ENCODE results near the gene SKIDA1. TPM values are rescaled to one million over a fixed set of nuclear protein-coding genes. Genes with fewer than 3 reads are reported as not detected.
"Not testable (repeated sequence)": the region's sequence is repeated elsewhere in the genome, so short reads cannot be mapped to it uniquely, and the experiment has no call there.

SKIDA1 gene
- under 1 TPM; 0.39 to 0.73 TPM for total RNA-seq
- polyA plus RNA-seq = under 1 TPM; 0.13 to 0.94 TPM

DNA sequence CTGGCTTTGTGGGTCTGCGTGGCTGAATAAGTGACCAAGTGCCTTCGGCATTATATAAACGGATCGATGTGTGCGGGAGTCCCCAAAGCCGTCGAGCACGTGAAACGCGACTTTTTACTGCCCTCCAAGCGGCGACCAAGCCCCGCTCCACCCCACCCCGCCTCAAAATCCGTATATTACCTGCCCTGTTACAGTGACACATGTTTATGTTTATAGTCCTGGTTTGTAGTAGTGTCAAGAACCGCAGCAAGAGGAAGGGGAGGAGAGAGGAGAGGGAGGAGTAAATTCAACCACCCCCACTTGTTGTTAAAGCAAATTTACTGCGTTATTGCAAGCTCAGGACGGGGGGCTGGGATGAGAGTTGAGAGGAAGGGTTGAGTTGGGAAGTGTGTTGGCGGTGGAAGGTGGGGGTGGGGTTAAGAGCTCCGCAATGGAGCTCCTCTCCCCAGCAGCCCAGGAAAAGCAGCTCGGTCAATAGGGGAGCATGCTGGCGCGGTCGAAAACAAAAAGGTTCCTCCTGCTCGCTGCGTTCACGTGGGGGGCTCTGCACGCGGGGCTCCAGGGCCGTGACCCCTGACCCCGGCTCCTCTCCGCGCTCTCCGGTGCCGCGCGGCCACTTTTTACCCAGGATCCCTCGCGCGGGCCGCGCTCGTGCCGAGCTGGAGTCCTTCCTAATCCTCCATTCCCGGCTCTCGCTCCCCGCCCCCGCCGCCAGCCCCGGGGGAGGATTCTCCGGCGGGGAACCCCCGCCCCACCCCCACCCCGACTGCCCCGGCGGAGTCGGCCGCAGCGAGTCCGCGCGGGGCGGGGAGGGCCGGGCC, at the start of gene SKIDA1:
SKIDA1 (minus strand) TSS at position 316 of the 821 bp plus-strand sequence. CDS start 7,860 bp downstream, outside the sequence.
- POLR2A ChIA-PET (ENCODE audit: partially characterized antibody) = interaction anchor here (0.5 to 5.7 kb wide), 17 partner anchors 7 to 1089 kb away, joined by 3 to 57 read pairs (median 4); partner anchors contain the start of genes COMMD3, DNAJC1 and MLLT10

DNA sequence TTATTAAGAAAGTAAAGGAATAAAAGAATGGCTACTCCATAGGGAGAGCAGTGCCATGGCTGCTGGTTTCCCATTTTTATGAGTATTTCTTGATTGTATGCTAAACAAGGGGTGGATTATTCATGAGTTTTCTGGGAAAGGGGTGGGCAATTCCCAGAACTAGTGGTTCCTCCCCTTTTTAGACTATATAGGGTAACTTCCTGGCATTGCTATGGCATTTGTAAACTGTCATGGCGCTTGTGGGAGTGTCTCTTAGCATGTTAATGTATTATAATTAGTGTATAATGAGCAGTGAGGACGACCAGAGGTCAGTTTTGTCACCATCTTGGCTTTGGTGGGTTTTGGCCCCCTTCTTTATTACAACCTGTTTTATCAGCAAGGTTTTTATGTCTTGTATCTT, 49.0 kb upstream of the SKIDA1 start:
- POLR2A ChIA-PET (ENCODE audit: partially characterized antibody); H3K4me3 ChIP-seq (ENCODE audit: low read length in 2 of 2); H3K9me3 ChIP-seq (ENCODE audit: control insufficient read depth in 1 of 2, low read length in 2 of 2); H3K27ac ChIP-seq (ENCODE audit: low read depth, low read length); CTCF ChIA-PET (ENCODE audit: partially characterized antibody); H3K9me3 Mint-ChIP-seq; H3K4me3 Mint-ChIP-seq; H3K27ac Mint-ChIP-seq; H3K27me3 Mint-ChIP-seq; intact Hi-C loops (cut with micrococcal nuclease); H3K36me3 ChIP-seq (ENCODE audit: insufficient read depth, low read length); DNase-seq; H3K27me3 ChIP-seq (ENCODE audit: insufficient read depth, low read length): not testable (repeated sequence)
- H3K36me3 Mint-ChIP-seq = peaks cover 37 to 44% of the 10 kb centered on the region in 2 donors
- peaks cover 45 to 58% (median 51%) of the 10 kb centered on the region in 4 donors for H3K4me1 Mint-ChIP-seq
- peaks cover 27% of the 10 kb centered on the region for H3K4me1 ChIP-seq (ENCODE audit: insufficient read depth, low read length)

More for the DNA sequence above, at the start of gene SKIDA1:
- H3K4me1 ChIP-seq (ENCODE audit: insufficient read depth, low read length) = peaks cover 23% of the 10 kb centered on the region
- Mint-ChIP-seq H3K4me1 (peaks cover 9 to 36% (median 21%) of the 10 kb centered on the region in 4 donors), H3K36me3 (peaks cover 0 to 7% of the 10 kb centered on the region in 2 donors), H3K27me3 (peaks cover 9 to 12% of the 10 kb centered on the region in 2 donors), H3K9me3 (peaks cover 0 to 2% (median 0%) of the 10 kb centered on the region in 8 donors), H3K4me3 (peak within 1 kb of the TSS; percentile 93 to 99 (median 96)), H3K27ac (peak within 1 kb of the TSS; percentile 84 to 98 (median 98))
- H3K27ac ChIP-seq (ENCODE audit: low read depth, low read length) = peak within 1 kb of the TSS; percentile 63
- DNase-seq = peak; percentile 69 to 81 (median 75)
- intact Hi-C loops (cut with micrococcal nuclease) = loop anchor here (1.0 to 10.0 kb wide), 5 partner anchors 8 to 1139 kb away; partner anchors contain the start of genes DNAJC1 and MLLT10
- H3K9me3 ChIP-seq (ENCODE audit: control insufficient read depth in 1 of 2, low read length in 2 of 2) = no peaks in the 10 kb centered on the region
- H3K4me3 ChIP-seq (ENCODE audit: low read length in 2 of 2) = peak within 1 kb of the TSS; percentile 55 to 78
- CTCF ChIA-PET (ENCODE audit: partially characterized antibody) = interaction anchor here (1.2 to 1.5 kb wide), 3 partner anchors 29 to 478 kb away, joined by 3 to 5 read pairs (median 5); partner anchors contain the start of gene DNAJC1
- H3K36me3 ChIP-seq (ENCODE audit: insufficient read depth, low read length) = no peaks in the 10 kb centered on the region
- H3K27me3 ChIP-seq (ENCODE audit: insufficient read depth, low read length) = peaks cover 7% of the 10 kb centered on the region

DNA sequence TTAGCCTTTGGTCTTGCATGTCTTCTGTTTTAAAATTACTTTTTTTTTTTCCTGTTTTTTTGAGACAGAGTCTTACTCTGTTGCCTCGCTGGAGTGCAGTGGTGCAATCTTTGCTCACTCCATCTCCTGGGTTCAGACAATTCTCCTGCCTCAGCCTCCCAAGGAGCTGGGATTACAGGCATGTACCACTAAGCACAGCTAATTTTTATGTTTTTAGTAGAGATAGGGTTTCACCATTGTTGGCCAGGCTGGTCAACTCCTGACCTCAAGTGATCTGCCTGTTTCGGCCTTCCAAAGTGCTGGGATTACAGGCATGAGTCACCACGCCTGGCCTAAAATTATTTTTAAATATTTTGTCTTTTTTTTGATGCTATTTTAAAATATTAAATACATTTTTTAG, 47.1 kb upstream of the SKIDA1 start:
- Histone ChIP-seq H3K4me1 (ENCODE audit: insufficient read depth, low read length) (peaks cover 31% of the 10 kb centered on the region), H3K4me3 (ENCODE audit: low read length in 2 of 2) (no peak overlapping the region), H3K36me3 (ENCODE audit: insufficient read depth, low read length) (no peaks in the 10 kb centered on the region), H3K27me3 (ENCODE audit: insufficient read depth, low read length) (no peaks in the 10 kb centered on the region), H3K27ac (ENCODE audit: low read depth, low read length) (no peak overlapping the region), H3K9me3 (ENCODE audit: control insufficient read depth in 1 of 2, low read length in 2 of 2) (no peaks in the 10 kb centered on the region)
- CTCF ChIA-PET (ENCODE audit: partially characterized antibody) = no interaction called here
- intact Hi-C loops (cut with micrococcal nuclease) = no loop called here
- POLR2A ChIA-PET (ENCODE audit: partially characterized antibody) = no interaction called here
- H3K4me1 Mint-ChIP-seq = peaks cover 41 to 58% (median 48%) of the 10 kb centered on the region in 4 donors
- H3K9me3 Mint-ChIP-seq = peaks cover 0 to 2% (median 0%) of the 10 kb centered on the region in 8 donors
- H3K27ac Mint-ChIP-seq = no peak overlapping the region
- peaks cover 30 to 40% of the 10 kb centered on the region in 2 donors for H3K36me3 Mint-ChIP-seq
- no peak overlapping the region for H3K4me3 Mint-ChIP-seq
- no peak for DNase-seq
- no peaks in the 10 kb centered on the region for H3K27me3 Mint-ChIP-seq

DNA sequence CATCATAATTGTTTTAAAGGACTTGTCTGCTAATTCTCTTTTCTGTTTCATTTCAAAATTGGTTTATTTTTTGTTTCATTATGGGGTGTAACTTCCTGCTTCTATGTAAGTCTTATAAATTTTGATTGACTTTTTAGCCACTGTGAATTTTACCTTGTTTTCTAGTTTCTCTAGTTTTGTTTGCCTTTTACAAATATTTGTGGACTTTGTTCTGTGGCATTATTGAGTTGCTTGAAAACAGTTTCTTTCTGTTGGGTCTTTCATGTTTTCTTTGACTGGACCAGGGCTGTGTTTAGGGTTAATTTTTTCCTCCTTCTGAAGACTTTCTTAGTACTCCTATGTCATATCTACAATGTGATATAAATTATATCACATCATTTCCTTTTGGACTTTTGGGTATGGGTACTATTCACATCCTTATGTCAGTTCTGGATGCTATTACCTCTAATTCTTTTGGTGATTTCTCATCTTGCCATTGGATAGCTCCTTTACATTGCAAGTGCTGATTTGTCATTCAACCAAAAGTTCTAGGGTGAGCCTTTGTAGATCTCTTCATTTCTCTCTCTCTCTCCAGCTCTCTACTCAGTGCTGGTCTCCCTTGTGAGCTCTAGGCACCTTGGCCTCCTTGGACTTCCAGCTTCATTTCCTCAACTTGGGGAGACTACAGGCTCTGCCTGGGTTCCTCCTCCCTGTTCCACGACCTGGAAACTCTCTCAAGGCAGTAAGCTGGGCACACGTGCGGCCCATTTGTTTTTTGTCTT, 45.5 kb upstream of the SKIDA1 start:
- H3K4me3 ChIP-seq (ENCODE audit: low read length in 2 of 2) = no peak overlapping the region
- CTCF ChIA-PET (ENCODE audit: partially characterized antibody) = no interaction called here
- H3K27me3 ChIP-seq (ENCODE audit: insufficient read depth, low read length) = no peaks in the 10 kb centered on the region
- POLR2A ChIA-PET (ENCODE audit: partially characterized antibody) = no interaction called here
- intact Hi-C loops (cut with micrococcal nuclease) = no loop called here
- H3K36me3 Mint-ChIP-seq = peaks cover 36 to 41% of the 10 kb centered on the region in 2 donors
- H3K4me1 ChIP-seq (ENCODE audit: insufficient read depth, low read length) = peaks cover 31% of the 10 kb centered on the region
- peak overlapping the region in 3 of 7 donors; percentile 31 to 73 (median 57) for H3K27ac Mint-ChIP-seq
- peaks cover 0 to 2% (median 0%) of the 10 kb centered on the region in 8 donors for H3K9me3 Mint-ChIP-seq
- peak overlapping the region in 5 of 8 donors; percentile 18 to 47 (median 37) for H3K4me3 Mint-ChIP-seq
- H3K27me3 Mint-ChIP-seq = no peaks in the 10 kb centered on the region
- no peak for DNase-seq
- no peaks in the 10 kb centered on the region for H3K36me3 ChIP-seq (ENCODE audit: insufficient read depth, low read length)
- peaks cover 43 to 63% (median 50%) of the 10 kb centered on the region in 4 donors for H3K4me1 Mint-ChIP-seq
- H3K27ac ChIP-seq (ENCODE audit: low read depth, low read length) = no peak overlapping the region
- H3K9me3 ChIP-seq (ENCODE audit: control insufficient read depth in 1 of 2, low read length in 2 of 2) = no peaks in the 10 kb centered on the region

DNA sequence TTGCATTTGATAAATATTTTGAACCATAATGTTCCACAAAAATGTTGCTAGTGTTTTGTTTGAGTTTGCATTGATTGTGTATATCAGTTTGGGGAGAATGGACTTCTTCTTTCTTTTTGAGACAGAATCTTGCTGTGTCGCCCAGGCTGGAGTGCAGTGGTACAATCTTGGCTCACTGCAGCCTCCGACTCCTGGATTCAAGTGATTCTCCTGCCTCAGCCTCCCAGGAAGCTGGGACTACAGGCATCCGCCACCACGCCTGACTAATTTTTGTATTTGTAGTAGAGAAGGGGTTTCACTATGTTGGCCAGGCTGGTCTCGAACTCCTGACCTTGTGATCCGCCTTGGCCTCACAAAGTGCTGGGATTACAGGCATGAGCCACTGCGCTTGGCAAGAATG, 33.5 kb upstream of the SKIDA1 start:
- DNase-seq; H3K27ac Mint-ChIP-seq; H3K36me3 ChIP-seq (ENCODE audit: insufficient read depth, low read length); H3K9me3 ChIP-seq (ENCODE audit: control insufficient read depth in 1 of 2, low read length in 2 of 2); H3K4me1 ChIP-seq (ENCODE audit: insufficient read depth, low read length); POLR2A ChIA-PET (ENCODE audit: partially characterized antibody); H3K27me3 Mint-ChIP-seq; H3K9me3 Mint-ChIP-seq; intact Hi-C loops (cut with micrococcal nuclease); H3K27me3 ChIP-seq (ENCODE audit: insufficient read depth, low read length); H3K27ac ChIP-seq (ENCODE audit: low read depth, low read length); H3K4me3 Mint-ChIP-seq; H3K4me3 ChIP-seq (ENCODE audit: low read length in 2 of 2): not testable (repeated sequence)
- H3K36me3 Mint-ChIP-seq = peaks cover 49 to 52% of the 10 kb centered on the region in 2 donors
- CTCF ChIA-PET (ENCODE audit: partially characterized antibody) = interaction anchor here (0.5 to 0.8 kb wide), 2 partner anchors 21 to 41 kb away, joined by 3 to 4 read pairs; no protein-coding TSS in a partner anchor
- H3K4me1 Mint-ChIP-seq = peaks cover 22 to 43% (median 29%) of the 10 kb centered on the region in 4 donors

DNA sequence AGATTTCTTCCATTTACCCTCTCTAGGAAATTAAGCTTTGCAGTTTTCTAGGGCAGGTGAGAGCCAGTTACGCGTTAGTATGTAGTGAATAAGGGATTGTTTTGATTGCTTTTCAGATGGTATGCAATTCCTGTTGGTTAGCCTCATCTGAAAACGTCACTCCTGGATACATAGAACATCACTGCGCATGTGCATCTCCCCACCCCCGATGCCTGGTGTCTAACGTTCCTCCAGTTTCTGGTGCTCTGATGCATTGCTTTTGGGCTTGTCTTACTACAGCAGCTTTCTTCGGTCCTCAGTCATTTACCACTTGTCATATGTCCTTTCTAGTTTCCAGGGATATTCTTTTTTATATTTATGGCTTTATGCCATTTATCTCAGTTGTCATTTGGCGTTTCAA, 31.0 kb upstream of the SKIDA1 start:
- Histone ChIP-seq H3K36me3 (ENCODE audit: insufficient read depth, low read length) (peaks cover 18% of the 10 kb centered on the region), H3K4me3 (ENCODE audit: low read length in 2 of 2) (no peak overlapping the region), H3K27ac (ENCODE audit: low read depth, low read length) (no peak overlapping the region), H3K4me1 (ENCODE audit: insufficient read depth, low read length) (no peaks in the 10 kb centered on the region), H3K9me3 (ENCODE audit: control insufficient read depth in 1 of 2, low read length in 2 of 2) (no peaks in the 10 kb centered on the region), H3K27me3 (ENCODE audit: insufficient read depth, low read length) (no peaks in the 10 kb centered on the region)
- Mint-ChIP-seq H3K27me3 (no peaks in the 10 kb centered on the region), H3K4me1 (peaks cover 25 to 41% (median 30%) of the 10 kb centered on the region in 4 donors), H3K27ac (no peak overlapping the region), H3K4me3 (no peak overlapping the region), H3K9me3 (no peaks in the 10 kb centered on the region), H3K36me3 (peaks cover 63 to 65% of the 10 kb centered on the region in 2 donors)
- CTCF ChIA-PET (ENCODE audit: partially characterized antibody) = no interaction called here
- DNase-seq = no peak
- POLR2A ChIA-PET (ENCODE audit: partially characterized antibody) = interaction anchor here (0.5 kb wide), 1 partner anchor 145 kb away, joined by 3 read pairs; no protein-coding TSS in a partner anchor
- intact Hi-C loops (cut with micrococcal nuclease) = no loop called here

DNA sequence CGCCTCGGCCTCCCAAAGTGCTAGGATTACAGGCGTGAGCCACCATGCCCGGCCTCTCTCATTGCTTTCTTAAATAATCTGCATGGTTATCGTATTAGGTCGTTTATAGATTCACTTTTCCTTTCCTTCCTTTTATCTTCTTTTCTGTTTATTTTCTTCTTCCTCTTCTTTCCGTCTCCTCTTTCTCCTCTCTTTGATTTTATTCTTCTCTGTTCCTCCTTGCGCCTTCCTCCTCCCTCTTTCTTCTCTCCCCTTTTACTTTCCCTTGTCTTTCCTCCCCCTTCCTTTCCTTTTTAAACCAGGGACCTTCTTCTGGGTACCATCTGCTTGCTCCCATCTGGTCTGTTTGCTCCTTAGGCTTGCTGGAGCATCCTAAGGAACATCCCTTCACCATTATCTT, 27.2 kb upstream of the SKIDA1 start:
- H3K27me3 ChIP-seq (ENCODE audit: insufficient read depth, low read length) = no peaks in the 10 kb centered on the region
- peaks cover 4% of the 10 kb centered on the region for H3K4me1 ChIP-seq (ENCODE audit: insufficient read depth, low read length)
- intact Hi-C loops (cut with micrococcal nuclease) = no loop called here
- peaks cover 19 to 28% (median 24%) of the 10 kb centered on the region in 4 donors for H3K4me1 Mint-ChIP-seq
- POLR2A ChIA-PET (ENCODE audit: partially characterized antibody) = no interaction called here
- H3K4me3 Mint-ChIP-seq = peak overlapping the region in 1 of 8 donors; percentile 0
- H3K4me3 ChIP-seq (ENCODE audit: low read length in 2 of 2) = no peak overlapping the region
- no peaks in the 10 kb centered on the region for H3K27me3 Mint-ChIP-seq
- DNase-seq = no peak
- H3K9me3 ChIP-seq (ENCODE audit: control insufficient read depth in 1 of 2, low read length in 2 of 2) = no peaks in the 10 kb centered on the region
- CTCF ChIA-PET (ENCODE audit: partially characterized antibody) = no interaction called here
- H3K36me3 Mint-ChIP-seq = peaks cover 51 to 61% of the 10 kb centered on the region in 2 donors
- H3K27ac Mint-ChIP-seq = peak overlapping the region in 1 of 7 donors; percentile 95
- peaks cover 27% of the 10 kb centered on the region for H3K36me3 ChIP-seq (ENCODE audit: insufficient read depth, low read length)
- H3K27ac ChIP-seq (ENCODE audit: low read depth, low read length) = no peak overlapping the region
- no peaks in the 10 kb centered on the region for H3K9me3 Mint-ChIP-seq
